Cardiac septum (tissue), 1 donor: ENCODE results near the gene SLC16A5. TPM values are rescaled to one million over a fixed set of nuclear protein-coding genes. Genes with fewer than 3 reads are reported as not detected.

Source experiments
- DNase-seq: peaks from one replicate; pipeline ENCODE4 v3.0.0-alpha.2; 2020; ENCODE audit warnings: low spot score
- intact Hi-C: fragments of 100-400 bp; cut with DNase I; formaldehyde crosslinking; loops from one replicate; pipeline ENCODE4 v1.14.0; 2022
- total RNA-seq: library from RNA; stranded (reverse); fragmentation: NEBNext Ultra II Directional; extraction: Animal tissue kit (Norgen Biotek cat#: 25700); gene quantifications from one replicate; pipeline ENCODE4 v1.2.1, GENCODE V29; 2021
- donor health status: DM: no; HTN: no; CAD: no.

The SLC16A5 gene
- total RNA-seq, 1 donor from 2014 or later, result 22.7 TPM

DNA sequence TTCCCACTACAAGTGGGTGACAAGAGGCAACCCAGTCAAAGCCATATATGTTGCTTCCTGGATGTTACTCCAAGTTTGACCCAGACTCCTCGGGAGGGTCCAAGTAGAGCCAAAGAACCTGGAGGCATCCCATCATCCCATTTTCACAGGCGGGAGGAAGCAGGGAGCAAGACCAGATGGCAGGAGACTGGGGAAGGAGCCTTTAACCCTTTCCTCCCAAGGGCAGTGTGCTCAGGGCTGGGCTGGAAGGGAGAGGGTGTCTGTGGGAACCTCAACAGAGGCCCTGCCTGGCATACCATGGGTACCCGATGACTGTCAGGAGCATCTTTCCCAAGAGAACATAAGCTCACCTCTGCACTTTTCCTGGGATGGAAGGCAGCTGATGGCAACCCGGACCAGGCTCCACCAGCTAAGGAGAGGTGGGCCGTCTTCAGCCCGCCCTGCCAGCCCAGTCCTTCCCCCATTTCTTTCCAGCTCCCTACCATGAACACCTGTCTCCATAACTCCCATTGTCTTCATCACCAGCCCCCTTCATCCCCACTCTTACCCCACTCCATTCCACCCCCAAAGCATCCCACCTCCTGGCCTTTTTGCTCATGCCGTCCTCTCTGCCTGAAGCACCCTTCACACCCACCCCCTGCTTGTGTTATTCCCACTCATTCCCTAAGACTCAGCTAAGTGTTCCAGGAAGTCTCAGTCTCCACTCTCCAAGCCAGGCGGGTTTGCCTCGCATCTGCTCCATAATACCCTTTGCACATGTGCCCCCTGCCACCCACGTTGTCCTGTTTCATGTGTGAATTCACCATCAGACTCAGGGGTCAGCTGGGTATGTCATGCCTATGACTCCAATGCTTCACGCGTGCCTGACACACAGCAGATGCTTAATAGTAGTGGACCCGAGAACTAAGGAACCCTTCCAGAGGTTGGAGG lies 5.9 kb upstream of the SLC16A5 start:
- intact Hi-C loops, result no loop called here
- DNase-seq, result no peak

DNA sequence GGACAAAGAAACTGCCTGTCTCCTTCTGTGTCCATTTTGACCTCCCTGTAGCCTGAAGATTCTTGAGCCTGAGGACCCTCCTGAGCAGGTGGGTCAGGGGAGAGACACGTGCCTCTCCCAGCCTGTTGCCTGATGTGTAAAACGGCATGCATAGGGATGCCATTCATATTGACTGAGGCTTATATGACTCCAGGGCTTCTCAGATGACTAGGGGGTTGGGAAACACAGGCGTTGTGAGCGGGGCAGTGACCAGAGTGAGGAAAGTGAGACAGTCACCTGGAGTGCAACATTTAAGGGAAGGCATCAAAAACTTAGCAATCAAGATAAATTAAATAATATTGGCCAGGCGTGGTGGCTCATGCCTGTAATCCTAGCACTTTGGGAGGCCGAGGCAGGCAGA lies 5.1 kb upstream of the SLC16A5 start:
- intact Hi-C loops, result no loop called here
- DNase-seq, result no peak

GRCh38 chr17:75084039-75084660 lies 3.6 kb upstream of the SLC16A5 start:
- no peak for DNase-seq
- intact Hi-C loops, result no loop called here

DNA sequence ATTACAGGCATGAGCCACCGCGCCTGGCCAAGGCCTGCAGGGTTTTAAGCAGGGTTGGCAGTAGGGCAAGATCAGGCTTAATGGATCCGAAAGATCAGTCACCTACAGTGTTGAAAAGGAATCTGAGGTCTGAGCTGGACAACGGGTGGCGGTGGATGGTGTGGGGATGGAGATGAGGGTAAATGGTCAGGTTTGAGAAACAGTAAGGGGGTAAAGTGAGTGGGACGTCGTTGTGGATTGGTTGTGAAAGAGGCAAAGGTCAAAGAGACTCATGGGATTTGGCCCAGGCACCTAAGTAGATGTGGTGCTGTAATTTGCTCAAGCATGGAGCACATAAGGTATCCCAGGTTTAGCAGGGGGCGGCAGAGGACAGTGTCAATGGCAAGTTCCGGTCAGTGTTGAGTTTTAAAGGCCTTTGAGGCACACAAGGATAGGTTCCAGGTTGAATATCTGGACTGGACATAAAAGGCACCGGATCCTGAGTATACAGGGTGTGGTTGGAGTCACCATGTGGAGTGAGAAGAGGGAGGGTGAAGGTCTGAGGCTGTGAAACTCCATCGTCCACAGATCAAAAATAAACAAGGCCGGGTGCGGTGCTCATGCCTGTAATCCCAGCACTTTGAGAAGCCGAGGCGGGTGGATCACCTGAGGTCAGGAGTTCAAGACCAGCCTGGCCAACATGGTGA lies 1.1 kb upstream of the SLC16A5 start:
- no peak for DNase-seq
- intact Hi-C loops, result no loop called here

DNA sequence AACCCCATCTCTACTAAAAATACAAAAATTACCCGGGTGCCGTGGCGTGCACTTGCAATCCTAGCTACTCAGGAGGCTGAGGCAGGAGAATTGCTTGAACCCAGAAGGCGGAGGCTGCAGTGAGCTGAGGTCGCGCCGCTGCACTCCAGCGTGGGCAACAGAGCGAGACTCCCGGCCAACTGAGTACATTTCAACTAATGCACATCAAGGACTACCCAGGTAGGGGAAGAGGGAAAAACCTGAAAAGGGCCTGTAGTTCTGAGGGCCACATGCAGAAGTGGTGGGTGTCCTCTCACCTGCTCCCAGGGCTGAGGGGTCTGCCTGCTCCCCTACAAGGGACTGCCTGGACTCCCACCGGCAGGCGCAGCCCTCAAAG lies 584 bp upstream of the SLC16A5 start:
- DNase-seq, result no peak

DNA sequence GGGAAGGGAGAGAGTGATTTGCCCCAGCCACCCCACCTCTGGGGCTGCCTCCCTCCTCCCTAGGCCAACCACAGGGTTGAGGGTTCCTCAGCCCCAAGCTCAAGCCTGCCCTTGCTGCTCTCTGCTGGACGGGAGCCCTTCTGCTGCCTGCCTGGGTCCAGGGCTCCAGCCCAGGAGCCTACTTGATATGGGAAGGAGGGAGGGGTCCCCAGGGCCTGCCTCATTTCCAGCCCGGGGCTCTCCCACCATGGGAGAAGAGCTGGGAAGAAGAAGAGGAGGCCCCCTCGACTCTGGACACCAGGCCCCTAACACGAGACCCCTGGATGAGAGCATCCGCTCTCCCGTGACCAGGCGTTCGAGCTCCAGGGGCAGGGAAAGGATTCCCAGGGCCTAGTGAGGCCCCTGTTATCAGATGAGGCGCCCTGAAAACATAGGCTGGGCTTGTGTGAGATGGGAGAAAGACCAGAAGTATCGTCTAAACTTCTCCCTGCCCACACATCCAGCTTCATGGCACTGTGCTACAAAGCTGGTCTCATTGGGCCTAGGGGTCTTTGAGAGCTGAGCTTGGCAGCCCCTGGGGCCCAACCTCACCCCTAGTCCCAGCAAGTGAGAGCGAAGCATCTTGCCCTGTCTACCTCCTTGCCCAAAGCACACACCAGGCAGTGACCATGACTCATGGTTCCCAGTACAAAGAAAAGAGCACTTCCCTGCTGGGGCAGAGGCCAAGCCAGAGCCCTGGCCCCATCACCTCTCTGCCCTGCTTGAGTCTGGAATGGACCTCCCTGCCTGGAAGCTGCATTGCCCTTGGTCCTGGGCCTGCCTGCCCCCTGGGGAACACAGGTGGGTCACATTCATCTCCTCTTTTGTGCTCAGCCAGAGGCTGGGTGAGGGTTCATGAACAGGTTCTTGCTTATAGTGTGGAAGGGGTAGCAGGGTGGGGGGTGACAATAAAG lies 987 bp downstream of the SLC16A5 start:
- intact Hi-C loops, result no loop called here
- DNase-seq, result peak; percentile 82

More for the DNA sequence above, 584 bp upstream of the SLC16A5 start:
- intact Hi-C loops, result no loop called here

- intact Hi-C loops, result no loop called here
- DNase-seq, result no peak
These were observed 3.4 kb downstream of the SLC16A5 start for GRCh38 chr17:75090871-75091854.

- DNase-seq, result no peak
- intact Hi-C loops, result no loop called here
These were observed 4.1 kb downstream of the SLC16A5 start for GRCh38 chr17:75091855-75092327.

- DNase-seq, result no peak
- intact Hi-C loops, result no loop called here
These were observed 5.9 kb downstream of the SLC16A5 start for GRCh38 chr17:75093548-75094158.

DNA sequence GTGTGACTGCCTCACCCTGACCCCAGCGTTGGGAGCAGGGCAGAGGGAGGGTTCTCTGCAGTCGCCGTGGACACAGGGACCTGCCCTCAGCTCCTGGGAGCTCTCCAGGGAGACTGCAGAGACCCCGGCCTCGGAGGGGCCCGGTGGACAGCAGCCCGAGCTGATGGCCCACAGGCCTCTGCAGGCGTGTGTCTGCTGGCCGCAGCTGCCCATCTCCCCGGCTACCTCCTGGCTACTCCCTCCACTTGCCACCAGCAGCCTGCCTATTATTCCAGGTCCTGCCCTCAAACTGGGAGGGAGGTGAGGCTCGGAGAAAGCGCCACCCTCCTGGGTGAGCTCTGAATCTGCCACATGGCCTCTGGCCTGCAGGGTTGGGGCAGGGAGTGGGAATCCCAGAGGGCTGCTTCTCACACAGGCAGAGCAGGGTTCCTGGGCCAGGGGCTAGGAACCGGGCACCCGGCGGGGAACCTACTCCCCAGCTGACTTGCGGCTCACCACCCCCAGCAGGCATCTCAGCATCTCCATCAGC lies 7.2 kb downstream of the SLC16A5 start:
- DNase-seq, result no peak
- intact Hi-C loops, result no loop called here

DNA sequence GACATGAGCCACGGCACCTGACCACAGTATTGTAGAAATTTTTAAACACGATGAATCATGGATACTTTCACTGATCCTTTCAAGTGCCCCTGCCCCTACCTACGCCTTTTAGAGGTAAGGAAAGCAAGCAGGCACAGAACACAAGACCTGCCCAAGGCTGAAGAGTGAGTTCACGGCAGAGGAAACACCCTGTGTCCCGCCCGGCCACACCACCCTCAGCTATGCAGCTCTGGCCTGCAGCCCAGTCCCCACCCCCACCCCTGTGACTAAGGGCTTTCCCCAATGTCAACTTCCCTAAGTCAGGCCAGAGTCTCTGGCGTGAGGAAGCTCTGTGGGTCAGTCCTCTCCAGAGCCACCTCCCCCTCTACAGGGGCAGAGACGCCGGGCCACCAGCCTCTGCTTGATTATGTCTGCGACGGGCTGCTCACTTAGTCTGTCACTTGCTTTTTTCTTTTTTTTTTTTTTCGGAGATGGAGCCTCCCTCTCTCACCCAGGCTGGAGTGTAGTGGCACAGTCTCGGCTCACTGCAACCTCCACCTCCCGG lies 8.4 kb downstream of the SLC16A5 start:
- intact Hi-C loops, result no loop called here
- peak; percentile 91 for DNase-seq

GRCh38 chr17:75097865-75098264 lies 10.1 kb downstream of the SLC16A5 start:
- intact Hi-C loops, result no loop called here
- no peak for DNase-seq

- intact Hi-C loops, result no loop called here
- DNase-seq, result no peak
These were observed 11.1 kb downstream of the SLC16A5 start for GRCh38 chr17:75098861-75099260.

DNA sequence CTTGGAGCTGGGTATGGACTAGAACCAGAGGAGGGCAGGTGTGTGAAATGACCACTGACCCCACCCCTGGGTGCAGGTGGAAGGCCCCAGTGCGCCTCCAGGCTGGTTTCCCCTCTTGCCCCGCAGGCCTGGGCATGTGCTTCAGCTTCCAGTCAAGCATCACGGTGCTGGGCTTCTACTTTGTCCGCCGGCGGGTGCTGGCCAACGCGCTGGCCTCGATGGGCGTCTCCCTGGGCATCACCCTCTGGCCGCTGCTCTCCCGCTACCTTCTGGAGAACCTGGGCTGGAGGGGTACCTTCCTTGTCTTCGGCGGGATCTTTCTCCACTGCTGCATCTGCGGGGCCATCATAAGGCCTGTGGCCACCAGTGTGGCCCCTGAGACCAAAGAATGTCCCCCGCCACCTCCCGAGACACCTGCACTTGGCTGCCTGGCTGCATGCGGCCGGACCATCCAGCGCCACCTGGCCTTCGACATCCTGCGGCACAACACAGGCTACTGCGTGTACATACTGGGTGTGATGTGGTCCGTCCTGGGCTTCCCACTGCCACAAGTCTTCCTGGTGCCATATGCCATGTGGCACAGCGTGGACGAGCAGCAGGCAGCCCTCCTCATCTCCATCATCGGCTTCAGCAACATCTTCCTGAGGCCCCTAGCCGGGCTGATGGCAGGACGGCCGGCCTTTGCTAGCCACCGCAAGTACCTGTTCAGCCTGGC lies 12.3 kb downstream of the SLC16A5 start:
- DNase-seq, result no peak
- intact Hi-C loops, result no loop called here

- intact Hi-C loops, result no loop called here
- no peak for DNase-seq
These were observed 14.6 kb downstream of the SLC16A5 start for GRCh38 chr17:75102385-75102821.
